PC-9 (cell line): ENCODE data around the gene BECN2. TPM values are rescaled to one million over a fixed set of nuclear protein-coding genes. Genes with fewer than 3 reads are reported as not detected.

Experiments
- total RNA-seq: library from RNA; stranded (reverse); gene quantifications from 2 replicates; pipeline ENCODE4 v1.2.3, GENCODE V29; 2021

The BECN2 gene
- total RNA-seq, 1 experiment from 2014 or later = 0.37 TPM

Other genes with a start within 250 kb of the BECN2 start
- gene EXO1, start 109.6 kb upstream of the BECN2 start, total RNA-seq = 28.6 and 32.1 TPM in 2 replicates
- 0.68 and 1.2 TPM in 2 replicates for gene MAP1LC3C, start 41.3 kb downstream of the BECN2 start, total RNA-seq